NCI-H1417 treated with DMSO at 0.1 percent for 48 hours (cell line): Measurements from ENCODE around the gene ERC1.
"Not testable (repeated sequence)": the region's sequence is repeated elsewhere in the genome, so short reads cannot be mapped to it uniquely, and the experiment has no call there.

Experiments used
- DNase-seq: peaks from one replicate; lab custom pipeline; 2025; lab: John Stamatoyannopoulos, UW

The ERC1 gene

GRCh38 chr12:1290716-1291115, 299.7 kb downstream of the ERC1 start:
- no peak for DNase-seq

GRCh38 chr12:1291601-1292332, 300.7 kb downstream of the ERC1 start:
- DNase-seq = no peak

DNA sequence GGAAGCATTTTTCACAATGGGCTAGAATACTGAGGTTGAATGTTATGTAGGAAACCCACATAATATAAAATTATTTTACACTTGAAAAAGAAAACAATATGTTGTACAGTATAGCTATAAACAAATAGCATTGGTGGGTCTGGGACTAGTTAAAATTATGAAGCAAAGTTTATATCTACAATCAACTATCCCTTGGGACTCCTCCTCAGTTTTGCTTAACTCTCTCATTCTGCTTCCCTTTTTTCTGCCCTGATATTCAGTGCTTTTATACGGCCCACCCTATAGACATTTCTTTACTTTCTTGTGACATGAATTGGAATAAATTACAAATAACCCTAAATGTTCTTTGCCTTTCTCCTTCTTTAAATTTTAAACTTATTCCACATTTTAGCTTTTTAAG, 302.9 kb downstream of the ERC1 start:
- DNase-seq = no peak

DNA sequence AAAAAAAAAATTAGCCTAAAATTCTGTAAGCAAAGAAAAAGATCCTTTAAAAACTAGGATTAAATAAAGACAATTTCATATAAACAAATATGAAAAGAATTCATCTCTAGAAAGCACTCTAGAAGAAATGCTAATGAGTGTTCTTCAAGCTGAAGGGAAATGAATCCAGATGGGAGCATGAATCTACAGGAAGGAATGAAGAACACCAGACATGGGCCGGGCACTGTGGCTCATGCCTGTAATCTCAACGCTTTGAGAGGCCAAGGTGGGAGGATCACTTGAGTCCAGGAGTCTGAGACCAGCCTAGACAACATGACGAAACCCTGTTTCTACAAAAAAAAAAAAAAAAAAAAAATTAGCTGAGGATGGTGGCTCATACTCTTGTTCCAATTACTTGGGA, 306.2 kb downstream of the ERC1 start:
- no peak for DNase-seq

DNA sequence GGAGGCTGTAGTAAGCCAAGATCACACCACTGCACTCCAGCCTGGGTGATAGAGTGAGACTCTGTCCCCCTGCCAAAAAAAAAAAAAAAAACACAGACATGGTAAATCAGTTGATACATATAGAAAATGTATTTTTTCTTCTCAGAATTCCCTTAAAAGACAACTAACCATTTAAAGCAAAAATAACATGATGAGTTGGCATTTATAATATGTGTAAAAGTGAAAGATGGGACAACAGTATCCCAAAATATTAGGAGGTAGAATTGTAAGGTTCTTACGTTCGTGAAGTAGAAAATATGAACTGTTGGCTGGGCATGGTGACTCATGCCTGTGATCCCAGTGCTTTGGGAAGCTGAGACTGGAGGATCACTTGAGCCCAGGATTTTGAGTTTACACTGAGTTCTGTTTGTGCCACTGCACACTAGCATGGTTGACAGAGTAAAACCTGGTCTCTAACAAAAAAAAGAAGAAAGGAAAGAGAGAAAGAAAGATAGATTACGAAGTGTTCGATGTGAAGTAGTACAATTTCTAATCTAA, 306.7 kb downstream of the ERC1 start:
- no peak for DNase-seq

- no peak for DNase-seq
Measured at GRCh38 chr12:1300460-1300859, 309.4 kb downstream of the ERC1 start.

DNA sequence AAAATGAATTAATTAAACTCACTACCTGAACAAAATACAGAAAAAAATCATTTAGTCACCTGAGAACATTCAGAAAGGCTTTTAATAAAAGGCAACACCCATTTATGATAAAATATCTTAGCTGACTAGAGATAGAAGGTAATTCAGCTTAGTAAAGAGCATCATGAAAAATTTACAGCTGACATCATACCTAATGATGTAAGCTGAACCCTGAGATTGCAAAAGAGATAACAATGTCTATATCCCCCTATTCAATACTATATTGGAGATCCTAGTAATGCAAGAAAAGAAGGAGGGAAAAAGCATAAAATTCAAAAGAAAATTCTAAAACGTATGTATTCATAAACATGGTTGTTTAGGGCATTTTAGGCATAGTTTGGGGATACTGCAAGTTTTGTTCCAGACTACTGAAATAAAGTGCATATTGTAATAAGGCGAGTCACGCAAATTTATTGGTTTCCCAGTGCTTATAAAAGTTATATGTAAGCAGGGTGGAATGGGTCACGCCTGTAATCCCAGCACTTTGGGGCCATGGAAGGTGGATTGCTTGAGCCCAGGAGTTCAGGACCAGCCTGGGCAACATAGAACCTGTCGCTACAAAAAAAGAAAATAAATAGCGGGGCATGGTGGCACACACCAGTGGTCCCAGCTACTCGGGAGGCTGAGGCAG, 311.3 kb downstream of the ERC1 start:
- DNase-seq = no peak

DNA sequence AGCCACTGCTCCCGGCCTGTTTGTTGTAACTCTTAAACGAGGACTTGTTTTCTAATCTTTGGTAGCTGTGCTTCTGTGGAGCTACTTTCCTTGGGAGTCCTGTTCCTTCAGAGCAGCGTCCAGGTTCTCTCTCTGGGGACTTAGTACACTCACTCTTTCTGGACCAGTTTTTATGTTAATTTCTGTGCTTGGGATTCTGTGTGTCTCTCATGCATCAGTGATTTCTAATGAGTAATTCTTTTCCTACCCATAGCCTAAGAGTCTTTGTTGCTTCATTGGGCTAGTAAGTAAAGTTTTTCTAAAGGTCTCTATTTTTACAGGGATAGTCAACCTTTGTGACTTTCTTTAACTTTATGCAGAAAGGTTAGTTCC, 314.0 kb downstream of the ERC1 start:
- no peak for DNase-seq

- no peak for DNase-seq
Measured at GRCh38 chr12:1305791-1306500, 314.9 kb downstream of the ERC1 start.

GRCh38 chr12:1306817-1307216, 315.8 kb downstream of the ERC1 start:
- no peak for DNase-seq

DNA sequence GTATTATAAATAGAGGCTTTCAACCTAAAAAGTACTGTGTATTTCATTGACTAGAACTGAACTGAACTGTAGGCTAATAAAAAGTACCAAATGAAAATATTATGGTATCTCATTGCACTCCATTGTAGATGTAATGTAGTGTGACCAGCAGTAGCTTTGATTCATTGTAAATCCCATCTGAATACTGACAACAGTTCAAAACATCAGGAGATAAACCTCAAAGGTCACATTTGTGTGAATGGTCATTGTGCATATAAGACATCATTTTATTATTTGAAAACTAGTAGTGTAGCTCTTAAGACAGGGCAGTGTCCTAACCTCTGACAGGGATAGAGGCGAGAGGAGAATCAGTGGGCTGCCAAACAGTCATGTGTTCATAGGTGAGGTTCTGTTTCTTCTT, 316.8 kb downstream of the ERC1 start:
- DNase-seq = no peak

GRCh38 chr12:1309613-1310012, 318.6 kb downstream of the ERC1 start:
- no peak for DNase-seq

DNA sequence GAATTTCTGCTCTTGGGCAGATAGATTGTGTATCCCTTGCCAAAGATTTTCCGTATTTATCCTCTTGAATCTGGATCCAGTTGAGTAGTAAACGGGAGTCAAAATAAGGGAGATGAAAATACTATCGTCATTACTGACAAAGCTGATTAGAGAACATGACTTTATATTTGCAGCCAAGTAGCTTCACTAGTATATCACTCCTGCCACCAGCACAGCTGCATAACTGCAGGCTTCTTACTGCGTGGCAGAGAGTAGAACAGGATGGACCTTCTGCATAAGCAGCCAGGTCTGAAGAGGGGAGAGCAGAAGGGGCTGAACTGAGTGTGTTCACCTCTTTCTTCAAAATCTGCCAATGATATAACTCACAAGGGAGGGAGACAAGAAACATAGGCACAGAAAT, 319.6 kb downstream of the ERC1 start:
- no peak for DNase-seq

- no peak for DNase-seq
Measured at GRCh38 chr12:1311145-1311544, 320.1 kb downstream of the ERC1 start.

- no peak for DNase-seq
Measured at GRCh38 chr12:1313906-1314305, 322.9 kb downstream of the ERC1 start.

GRCh38 chr12:1314523-1314922, 323.5 kb downstream of the ERC1 start:
- DNase-seq = no peak

DNA sequence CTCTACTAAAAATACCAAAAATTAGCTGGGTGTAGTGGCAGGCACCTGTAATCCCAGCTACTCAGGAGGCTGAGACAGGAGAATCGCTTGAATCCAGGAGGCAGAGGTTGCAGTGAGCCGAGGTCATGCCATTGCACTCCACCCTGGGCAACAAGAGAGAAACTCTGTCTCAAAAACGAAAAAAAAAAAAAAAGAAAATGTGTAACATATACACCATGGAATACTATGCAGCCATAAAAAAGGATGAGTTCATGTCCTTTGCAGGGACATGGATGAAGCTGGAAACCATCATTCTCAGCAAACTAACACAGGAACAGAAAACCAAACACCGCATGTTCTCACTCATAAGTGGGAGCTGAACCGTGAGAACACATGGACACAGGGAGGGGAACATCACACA, 326.0 kb downstream of the ERC1 start:
- DNase-seq = not testable (repeated sequence)

GRCh38 chr12:1318327-1319031, 327.5 kb downstream of the ERC1 start:
- DNase-seq = peak; percentile 95

DNA sequence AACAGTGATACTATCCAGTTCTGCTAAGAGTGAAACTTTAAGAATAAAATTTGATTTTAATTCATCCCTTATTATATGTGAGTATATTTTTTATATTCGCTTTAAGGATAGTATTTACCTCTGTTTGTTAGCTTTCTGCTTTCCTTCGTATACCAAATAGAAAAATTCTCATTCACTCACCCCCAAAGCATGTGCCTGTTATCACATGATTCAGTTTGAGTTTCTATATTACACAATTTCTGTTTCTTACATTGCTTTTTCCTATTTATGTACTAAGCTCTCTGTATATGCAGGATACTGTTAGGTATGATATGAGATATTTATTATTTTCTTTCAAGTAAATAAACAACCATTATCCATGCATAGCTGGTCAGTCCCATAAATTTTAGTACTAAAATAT, 328.2 kb downstream of the ERC1 start:
- no peak for DNase-seq

- no peak for DNase-seq
Measured at GRCh38 chr12:1320021-1320420, 329.0 kb downstream of the ERC1 start.

- no peak for DNase-seq
Measured at GRCh38 chr12:1322821-1323220, 331.8 kb downstream of the ERC1 start.

DNA sequence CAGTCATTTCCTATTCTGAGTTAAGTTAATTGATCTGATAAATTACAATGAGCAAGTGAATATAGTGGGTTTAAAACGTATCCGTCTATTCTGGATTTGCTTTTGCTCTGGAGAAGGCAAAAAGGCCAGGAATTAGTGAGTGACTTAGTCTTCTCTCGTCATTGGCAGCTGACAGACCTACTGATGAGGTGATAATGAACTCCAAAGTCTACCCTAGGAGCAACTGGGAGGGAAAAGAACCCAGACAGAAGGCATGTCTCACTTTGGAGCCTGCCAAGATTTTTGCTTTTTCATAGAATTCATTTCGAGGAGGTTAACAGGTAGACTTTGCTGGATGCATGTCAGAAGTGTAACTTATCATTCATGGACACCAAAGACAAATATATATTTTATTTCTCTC, 333.1 kb downstream of the ERC1 start:
- DNase-seq = no peak
